PC-9 (cell line): ENCODE results near the gene TEPSIN.

ENCODE experiments used
- EZH2 ChIP-seq: fragments of 200-600 bp; sonication (generic); IDR thresholded peaks from 2 replicates; pipeline ENCODE4 v1.8.0; 2017; ENCODE audit warnings: antibody characterized with exemption, low read depth
- TF ChIP-seq, protein P1 (sequence below): fragments of 200-600 bp; sonication (generic); conservative IDR thresholded peaks from 2 replicates; pipeline ENCODE4 v1.6.1; 2017; ENCODE audit warnings: mixed run types, antibody characterized with exemption, mild to moderate bottlenecking, moderate library complexity

DNA sequence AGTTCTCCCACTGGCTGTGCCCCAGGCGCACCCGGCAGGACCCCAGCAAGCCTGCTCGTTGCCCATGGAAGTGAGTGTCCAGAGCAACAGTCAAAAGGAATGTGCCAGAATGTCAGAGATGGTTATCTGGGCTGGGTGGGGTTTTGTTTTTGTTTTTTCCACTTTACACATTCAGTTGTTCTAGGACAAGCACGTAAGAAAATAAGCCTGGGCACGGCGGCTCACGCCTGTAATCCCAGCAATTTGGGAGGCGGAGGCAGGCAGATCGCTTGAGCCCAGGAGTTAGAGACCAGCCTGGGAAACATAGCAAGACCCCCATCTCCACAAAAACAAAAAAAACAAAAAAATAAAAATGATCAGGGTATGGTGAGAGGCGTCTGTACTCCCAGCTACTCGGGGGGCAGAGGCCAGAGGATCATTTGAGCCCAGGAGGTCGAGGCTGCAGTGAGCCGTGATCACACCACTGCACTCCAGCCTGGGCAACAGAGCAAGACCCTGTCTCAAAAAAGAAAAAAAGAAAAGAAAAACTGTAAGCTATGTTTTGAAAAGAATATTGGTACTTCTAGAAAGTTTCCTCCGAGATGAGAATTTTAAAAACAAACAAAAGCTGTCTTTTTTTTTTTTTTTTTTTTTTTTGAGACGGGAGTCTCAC, 8.6 kb upstream of the TEPSIN start:
- TF ChIP-seq, protein P1, sequence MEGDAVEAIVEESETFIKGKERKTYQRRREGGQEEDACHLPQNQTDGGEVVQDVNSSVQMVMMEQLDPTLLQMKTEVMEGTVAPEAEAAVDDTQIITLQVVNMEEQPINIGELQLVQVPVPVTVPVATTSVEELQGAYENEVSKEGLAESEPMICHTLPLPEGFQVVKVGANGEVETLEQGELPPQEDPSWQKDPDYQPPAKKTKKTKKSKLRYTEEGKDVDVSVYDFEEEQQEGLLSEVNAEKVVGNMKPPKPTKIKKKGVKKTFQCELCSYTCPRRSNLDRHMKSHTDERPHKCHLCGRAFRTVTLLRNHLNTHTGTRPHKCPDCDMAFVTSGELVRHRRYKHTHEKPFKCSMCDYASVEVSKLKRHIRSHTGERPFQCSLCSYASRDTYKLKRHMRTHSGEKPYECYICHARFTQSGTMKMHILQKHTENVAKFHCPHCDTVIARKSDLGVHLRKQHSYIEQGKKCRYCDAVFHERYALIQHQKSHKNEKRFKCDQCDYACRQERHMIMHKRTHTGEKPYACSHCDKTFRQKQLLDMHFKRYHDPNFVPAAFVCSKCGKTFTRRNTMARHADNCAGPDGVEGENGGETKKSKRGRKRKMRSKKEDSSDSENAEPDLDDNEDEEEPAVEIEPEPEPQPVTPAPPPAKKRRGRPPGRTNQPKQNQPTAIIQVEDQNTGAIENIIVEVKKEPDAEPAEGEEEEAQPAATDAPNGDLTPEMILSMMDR = no peak
- TF ChIP-seq EZH2 = no peak
